Activated CD8-positive, alpha-beta memory T cell treated with anti-CD3 and anti-CD28 coated beads, Interleukin-2, amount 50 U/mL, for 1 hour (primary cell): ENCODE measurements around the gene C11orf71.

ENCODE experiments used
- DNase-seq: peaks from one replicate; pipeline ENCODE4 v3.0.0-alpha.2; 2020; ENCODE audit errors: extremely low read depth

Gene C11orf71

GRCh38 chr11:114359342-114359741 is 41.0 kb downstream of the C11orf71 start:
- DNase-seq, result no peak

DNA sequence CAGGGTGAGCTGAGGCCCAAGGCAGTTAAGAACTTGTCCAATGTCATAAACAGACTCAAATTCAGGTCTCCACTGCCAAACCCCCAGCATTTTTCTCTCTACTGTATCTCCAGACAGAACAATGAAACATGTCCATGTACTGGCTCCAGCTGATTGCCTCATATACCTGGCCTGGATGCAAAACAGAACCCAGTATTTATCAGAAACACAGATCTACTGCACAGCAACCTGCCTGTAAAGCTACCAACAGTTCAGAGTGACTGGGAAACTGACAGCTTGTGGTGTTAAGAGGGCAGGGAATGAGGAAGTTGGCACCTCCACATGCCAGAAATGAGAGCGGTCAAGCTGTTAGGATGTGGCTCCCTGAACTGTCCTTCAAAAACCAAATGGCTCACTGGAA is 41.6 kb downstream of the C11orf71 start:
- no peak for DNase-seq

- no peak for DNase-seq
Observed at GRCh38 chr11:114354076-114354475, 46.2 kb downstream of the C11orf71 start.

DNA sequence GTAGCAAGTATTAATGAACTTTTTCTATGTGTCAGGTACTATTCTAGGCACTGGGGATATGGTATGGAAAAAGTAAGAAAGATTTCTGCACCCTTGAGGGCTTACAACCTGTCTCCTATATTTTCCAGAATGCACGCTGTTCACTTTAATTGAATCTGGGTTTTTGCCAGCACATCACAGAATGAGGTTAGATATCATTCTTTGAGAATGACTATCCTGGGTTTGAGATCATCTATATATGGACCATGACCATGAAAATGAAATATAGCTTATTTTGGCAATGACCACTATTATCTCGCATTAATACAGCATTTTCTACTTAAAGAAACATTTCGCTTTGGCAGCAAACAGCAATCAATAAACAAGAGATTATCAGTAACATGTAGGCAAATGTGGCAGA is 46.9 kb downstream of the C11orf71 start:
- no peak for DNase-seq

DNA sequence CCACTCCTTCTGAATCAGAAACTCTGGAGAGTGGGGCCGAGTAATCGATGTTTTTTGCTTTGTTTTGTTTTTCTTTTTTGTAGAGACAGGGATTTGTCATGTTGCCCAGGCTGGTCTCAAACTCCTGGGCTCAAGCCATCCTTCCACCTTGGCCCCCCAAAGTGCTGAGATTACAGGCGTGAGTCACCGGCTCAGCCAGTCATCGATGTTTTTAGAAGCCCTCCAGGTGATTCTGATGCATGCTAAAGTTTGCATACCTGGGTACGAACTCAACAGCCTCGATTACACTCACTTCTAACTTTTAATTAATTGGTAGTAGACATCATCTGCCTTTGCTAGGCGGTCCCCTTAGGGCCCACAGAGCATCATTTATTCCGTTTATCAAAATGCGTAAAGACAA is 50.3 kb downstream of the C11orf71 start:
- DNase-seq, result no peak
